Stimulated activated CD8-positive, alpha-beta memory T cell treated with anti-CD3 and anti-CD28 coated beads, Interleukin-15, amount 100 ng/mL, for 1 hour (primary cell): ENCODE results near the gene ZDHHC14.

Experiments
- DNase-seq: peaks from one replicate; pipeline ENCODE4 v3.0.0-alpha.2; 2020; ENCODE audit warnings: low read depth

The ZDHHC14 gene

GRCh38 chr6:157621406-157621805 is 240.4 kb downstream of the ZDHHC14 start:
- DNase-seq, result no peak

DNA sequence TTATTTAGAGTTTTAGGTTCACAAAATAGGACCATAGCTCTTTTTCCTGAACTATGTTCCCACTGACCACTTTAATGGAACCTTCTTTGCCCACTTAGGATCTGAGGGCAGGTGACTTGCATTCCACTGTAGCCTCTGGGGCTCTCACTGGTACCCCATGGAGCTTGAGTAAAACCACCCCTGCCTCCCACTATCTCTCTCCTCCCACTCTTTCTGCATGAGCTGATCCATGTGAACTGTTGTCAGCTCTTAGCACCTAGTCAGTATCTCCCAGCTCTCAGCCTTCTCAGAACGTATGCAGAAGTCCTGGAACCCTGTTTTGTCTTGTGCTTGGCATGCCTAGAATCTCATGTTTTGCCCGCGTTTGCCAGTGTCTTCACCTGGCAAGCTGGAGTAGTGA is 241.4 kb downstream of the ZDHHC14 start:
- DNase-seq, result no peak

- no peak for DNase-seq
Observed at GRCh38 chr6:157625111-157625510, 244.1 kb downstream of the ZDHHC14 start.

DNA sequence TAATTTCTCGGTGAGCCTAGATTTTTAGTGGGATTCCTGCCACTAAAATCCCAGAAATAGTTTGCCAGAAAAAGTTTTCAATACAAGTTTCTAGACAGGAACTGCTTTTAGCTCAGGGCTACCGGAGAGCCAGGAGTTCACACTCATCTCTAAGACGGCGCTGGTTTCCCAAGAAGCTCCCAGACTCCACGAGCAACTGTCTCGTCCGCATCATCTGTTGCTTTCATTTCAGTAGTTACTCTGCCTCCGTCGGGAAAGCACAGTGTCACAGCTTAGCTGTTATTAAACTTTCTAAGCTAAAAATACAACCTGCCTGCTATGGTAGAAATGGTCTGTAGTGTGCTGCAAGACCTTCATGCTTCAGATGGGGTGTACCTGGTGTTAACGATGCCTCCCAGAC is 244.8 kb downstream of the ZDHHC14 start:
- DNase-seq, result no peak

DNA sequence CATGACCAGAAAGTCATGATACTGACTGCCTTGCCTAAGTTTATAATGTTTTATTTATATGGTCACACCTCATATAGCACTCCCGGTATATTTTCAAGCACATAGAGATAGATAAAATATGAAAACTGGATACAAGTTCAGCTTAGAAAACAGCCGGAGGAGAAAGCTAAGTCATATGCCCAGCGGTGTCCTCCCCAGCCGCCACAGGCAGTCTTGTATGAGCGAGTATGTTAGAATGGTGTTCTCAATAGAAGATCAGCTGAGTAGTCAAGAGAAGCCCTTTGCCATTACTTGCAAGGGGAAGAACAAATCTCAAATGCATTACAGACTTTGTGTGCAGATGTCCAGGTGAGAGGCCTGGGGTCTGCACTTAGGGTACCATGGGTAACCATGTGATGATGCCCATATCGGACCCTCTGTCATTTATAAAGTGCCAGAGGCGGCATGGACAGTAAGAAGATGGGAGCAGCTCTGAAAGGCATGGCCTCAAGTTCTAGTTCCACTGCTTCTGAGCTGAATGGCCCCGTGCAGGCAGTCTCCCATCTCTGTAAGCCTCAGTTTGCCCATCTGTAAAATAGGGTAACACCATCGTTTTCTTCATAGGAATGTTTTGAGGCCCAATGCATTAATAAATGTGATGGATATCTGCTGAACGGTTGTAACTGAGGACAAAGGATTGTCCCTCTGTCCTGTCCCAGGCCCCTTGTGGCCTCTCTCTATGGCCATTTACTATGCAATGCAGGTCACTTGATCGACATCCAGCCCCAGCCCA is 246.4 kb downstream of the ZDHHC14 start:
- DNase-seq, result no peak

- DNase-seq, result no peak
Observed at GRCh38 chr6:157628463-157628862, 247.5 kb downstream of the ZDHHC14 start.

- no peak for DNase-seq
Observed at GRCh38 chr6:157629220-157629619, 248.2 kb downstream of the ZDHHC14 start.

DNA sequence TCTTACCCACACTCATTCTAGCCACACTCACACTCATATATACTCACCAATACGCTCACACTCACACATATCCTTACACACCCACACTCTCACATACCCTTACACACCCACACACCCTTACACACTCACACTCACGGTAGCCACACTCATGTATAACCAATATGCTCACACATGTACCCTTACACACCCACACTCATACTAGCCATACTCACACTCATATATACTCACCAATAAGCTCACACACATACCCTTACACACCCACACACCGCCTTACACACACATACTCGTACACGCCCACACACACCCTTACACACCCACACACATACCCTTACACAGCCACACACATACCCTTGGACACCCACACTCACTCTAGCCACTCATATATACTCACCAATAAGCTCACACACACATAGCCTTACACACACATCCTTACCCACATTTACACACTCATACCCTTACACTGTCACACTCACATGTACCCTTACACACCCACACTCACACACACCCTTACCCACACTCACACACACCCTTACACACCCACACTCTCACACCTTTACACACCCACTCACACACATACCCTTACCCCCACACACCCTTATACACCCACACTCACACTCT is 249.6 kb downstream of the ZDHHC14 start:
- DNase-seq, result no peak

GRCh38 chr6:157631412-157631811 is 250.4 kb downstream of the ZDHHC14 start:
- no peak for DNase-seq

DNA sequence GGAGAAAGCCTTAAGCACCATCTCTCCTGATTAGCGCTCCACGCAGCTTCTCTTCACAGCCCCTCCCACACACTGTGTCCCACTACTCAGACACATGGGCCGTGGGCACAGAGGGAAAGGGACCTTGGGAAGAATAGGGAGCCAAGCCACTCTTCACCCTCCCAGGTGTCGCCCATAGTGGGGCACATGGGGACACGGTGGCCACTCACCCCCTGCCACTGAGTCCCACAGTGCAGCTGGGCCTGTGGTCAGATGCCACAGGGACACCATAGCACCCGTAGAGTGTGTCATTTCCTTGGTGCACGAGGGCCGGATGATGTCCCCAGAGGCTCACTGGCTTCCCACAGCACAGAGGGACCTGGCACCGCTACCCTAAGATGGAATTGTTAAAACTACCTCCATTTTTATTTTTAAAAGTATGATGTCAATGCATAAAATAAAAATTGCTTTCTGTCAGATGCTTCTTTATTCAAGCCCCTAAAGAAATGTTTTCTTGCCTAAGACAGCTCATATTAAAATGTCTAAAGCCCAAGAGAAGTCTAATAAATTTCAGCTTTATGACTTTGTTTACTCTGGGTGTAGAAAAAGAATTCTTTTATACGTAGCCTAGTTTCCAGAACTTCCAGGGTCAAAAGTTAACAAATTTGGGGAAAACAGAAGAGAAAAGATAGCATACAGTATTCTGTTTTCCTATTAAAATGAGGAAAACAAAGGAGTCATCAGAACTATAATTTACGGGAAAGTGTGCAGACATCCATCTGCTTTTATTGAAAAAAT is 251.0 kb downstream of the ZDHHC14 start:
- no peak for DNase-seq

DNA sequence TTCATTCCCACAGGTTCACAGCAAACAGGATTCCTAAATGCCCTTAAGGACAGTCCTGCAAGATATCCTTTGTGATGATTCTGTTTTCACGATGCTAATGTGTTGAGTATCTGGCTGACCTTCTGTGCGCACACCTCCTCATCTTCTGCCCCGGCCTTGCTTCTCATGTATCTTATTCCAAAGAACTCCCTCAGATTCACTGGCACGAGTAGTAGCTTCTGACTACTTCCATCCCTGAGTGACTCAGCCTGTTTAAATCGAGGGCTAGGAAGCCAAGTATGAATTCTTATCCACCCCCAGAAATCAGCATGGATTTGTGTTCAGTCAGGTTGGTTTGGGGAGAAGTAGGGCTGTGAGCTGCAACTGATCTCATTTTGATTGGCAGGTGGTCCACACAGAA is 251.8 kb downstream of the ZDHHC14 start:
- DNase-seq, result no peak

- no peak for DNase-seq
Observed at GRCh38 chr6:157634546-157634945, 253.6 kb downstream of the ZDHHC14 start.

GRCh38 chr6:157635388-157636244 is 254.6 kb downstream of the ZDHHC14 start:
- no peak for DNase-seq

DNA sequence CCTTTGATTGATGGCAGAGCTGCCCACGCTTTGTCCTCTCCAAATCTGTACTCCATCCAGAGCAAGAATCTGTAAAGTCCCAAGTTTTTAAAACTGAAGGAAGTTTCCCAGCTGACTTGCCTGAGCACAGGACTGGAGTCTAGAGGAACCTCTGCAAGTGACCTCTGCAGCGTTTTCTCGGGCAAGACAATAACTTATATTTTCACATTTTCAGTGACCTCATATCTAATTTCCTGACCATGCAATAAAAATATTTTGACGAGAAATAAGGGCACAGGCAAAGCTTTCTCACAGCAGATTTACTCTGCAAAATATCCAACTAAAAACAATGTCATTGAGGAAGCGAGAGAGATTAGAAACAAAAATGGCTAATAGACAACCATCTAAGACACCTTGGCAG is 256.5 kb downstream of the ZDHHC14 start:
- no peak for DNase-seq

DNA sequence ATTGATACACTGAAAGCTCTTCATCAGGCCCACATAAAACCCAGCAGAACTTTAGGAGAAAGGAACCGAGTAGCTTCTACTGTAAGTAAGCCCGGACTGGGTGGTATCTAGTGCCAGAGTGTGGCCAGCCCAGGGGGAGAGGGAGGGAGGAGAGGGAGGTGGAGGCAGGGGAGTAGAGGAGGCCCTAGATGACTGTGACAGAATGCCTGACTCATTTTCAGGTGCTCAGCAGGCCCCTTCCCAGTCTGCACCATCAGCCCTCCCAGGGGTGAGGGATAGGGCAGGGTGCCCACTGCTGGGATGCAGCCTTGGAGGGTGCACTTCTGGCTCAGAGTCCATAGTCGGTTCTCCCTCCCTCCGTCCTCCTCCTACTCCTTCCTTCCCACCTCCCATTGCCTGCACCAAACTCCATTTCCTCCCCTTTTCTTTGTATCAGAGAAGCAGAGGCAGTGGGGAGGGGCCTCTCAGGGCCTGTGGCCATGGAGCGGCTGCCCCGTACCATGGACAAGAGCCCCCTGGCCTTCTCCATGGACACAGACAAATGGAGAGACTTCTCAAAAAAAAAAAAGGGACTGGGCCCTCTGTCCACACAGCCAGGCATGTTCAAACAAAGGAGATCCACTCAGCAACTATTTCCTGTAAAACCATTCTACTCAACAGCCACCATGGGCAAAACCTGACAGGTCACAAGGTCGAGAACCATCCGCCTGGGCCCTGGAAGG is 257.1 kb downstream of the ZDHHC14 start:
- DNase-seq, result no peak

DNA sequence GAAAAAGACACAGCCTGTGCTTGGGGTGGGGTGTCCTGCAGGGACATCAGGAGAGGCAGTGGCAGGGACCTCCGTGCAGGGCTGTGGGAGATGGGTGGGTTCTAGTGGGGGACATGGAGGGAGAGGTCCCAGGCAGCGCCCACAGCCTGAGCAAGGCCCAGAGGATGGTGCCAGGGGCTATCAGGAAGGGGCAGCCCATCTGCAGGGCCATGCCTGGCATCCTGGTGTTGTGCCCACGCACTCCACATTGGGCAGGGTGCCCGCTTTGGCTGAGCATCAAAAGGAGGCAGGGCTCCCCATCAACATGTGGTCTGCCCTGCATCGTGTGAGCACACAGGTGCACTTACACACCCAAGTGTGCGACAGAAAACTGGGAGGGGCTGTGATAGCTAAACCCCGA is 257.8 kb downstream of the ZDHHC14 start:
- DNase-seq, result no peak

- no peak for DNase-seq
Observed at GRCh38 chr6:157640746-157641451, 259.9 kb downstream of the ZDHHC14 start.

GRCh38 chr6:157641837-157642236 is 260.8 kb downstream of the ZDHHC14 start:
- no peak for DNase-seq

- DNase-seq, result no peak
Observed at GRCh38 chr6:157642736-157643135, 261.7 kb downstream of the ZDHHC14 start.

DNA sequence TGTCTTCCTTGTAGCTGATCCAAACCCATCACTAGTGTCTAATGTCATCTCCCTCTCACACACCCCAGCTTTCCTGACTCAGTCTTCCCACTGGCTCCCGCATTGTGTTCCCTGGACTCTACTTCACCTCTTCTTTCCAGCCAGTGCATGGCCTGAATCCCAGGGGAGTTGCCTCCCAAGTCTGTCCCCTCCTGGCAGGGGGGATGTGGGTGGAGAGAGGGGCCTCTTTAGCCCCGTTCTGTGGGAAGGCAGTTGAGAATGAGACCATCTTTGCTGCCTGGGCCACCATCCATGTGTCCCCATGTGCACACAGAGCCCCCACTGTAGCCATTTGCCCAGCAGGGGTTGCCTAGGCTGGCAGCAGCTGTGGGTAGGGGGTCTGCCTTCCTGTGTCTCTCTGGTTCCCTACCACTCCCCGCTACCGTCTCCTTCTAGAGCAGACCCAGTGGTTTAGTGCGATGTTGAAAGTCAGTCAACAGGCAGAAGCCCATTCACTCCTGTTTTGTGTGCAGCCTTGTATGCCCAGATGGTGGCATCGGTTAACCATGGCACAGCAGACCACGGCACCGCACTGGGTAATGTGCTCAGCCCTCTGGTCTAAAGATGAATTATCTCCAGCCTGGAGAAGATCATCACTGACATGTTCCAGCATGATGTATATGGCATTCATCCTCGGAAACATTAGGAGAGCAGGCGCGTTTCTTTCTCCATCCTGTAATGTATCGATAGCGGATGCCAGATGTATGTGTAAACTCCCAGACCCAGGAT is 263.2 kb downstream of the ZDHHC14 start:
- no peak for DNase-seq
